ENCODE measurements around the gene NAP1L4. TPM values are rescaled to one million over a fixed set of nuclear protein-coding genes. Genes with fewer than 3 reads are reported as not detected.
A peak's percentile ranks its signal among the peaks of the same experiment; 100 is the strongest.

Gene NAP1L4
- total RNA-seq, 2 experiments from 2014 or later: 287 to 300 TPM

GRCh38 chr11:2919188-2919587 is 72.9 kb downstream of the NAP1L4 start:
- DNase-seq (no peak), ATAC-seq (no peak)
- no peaks in the 10 kb centered on the region for H3K36me3 Mint-ChIP-seq (ENCODE audit: low read depth)
- ChIA-PET CTCF (interaction anchor here (2.4 kb wide), 1 partner anchor 386 kb away, joined by 9 read pairs; no protein-coding TSS in a partner anchor), POLR2A (no interaction called here)
- no peak overlapping the region for H3K4me3 Mint-ChIP-seq
- peaks cover 4% of the 10 kb centered on the region for H3K4me1 Mint-ChIP-seq (ENCODE audit: low read depth)
- no peaks in the 10 kb centered on the region for H3K9me3 Mint-ChIP-seq (ENCODE audit: insufficient read depth)
- no peak overlapping the region for H3K27ac Mint-ChIP-seq
- H3K27me3 Mint-ChIP-seq (ENCODE audit: low read depth): no peaks in the 10 kb centered on the region

GRCh38 chr11:2917842-2918490 is 74.2 kb downstream of the NAP1L4 start:
- Mint-ChIP-seq H3K36me3 (ENCODE audit: low read depth) (no peaks in the 10 kb centered on the region), H3K27me3 (ENCODE audit: low read depth) (no peaks in the 10 kb centered on the region), H3K27ac (no peak overlapping the region), H3K9me3 (ENCODE audit: insufficient read depth) (no peaks in the 10 kb centered on the region), H3K4me1 (ENCODE audit: low read depth) (peaks cover 16% of the 10 kb centered on the region), H3K4me3 (no peak overlapping the region)
- ChIA-PET POLR2A (no interaction called here), CTCF (no interaction called here)
- ATAC-seq (no peak), DNase-seq (no peak)

DNA sequence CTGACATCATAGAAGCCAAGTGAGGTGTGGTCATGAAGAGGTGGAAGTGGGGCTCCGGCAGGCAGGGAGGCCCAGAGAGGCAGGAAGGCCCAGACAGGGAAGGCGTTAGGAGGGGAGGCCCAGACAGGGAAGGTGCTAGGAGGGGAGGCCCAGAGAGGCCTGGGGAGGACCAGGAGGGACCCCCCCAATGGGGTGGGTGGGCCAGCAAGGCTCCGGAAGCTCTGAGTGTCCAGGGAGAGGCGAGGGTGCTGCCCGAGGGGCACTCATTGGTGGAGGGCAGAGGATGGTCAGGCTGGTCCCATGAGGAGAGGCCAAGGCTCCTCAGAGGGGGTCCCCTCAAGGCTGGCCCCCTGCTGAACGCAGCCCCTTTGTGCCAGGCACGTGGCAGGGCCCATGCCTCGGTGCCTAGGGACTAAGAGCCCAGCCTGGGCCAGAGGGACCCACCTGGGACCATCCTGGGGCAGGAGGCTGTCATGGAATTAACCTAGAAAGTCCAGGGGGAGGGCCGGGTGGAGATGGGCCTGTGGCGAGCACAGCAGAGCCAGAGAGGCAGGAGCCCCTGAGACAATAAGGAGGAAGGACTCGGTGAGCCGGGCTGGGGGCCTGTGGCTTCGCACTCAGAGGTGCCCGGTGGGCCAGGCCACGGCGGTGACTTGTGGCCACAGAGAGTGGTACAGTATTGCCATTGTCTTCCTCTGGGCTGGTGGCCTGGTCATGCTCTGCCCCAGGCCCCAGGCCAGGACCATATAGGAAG is 75.1 kb downstream of the NAP1L4 start:
- H3K9me3 Mint-ChIP-seq (ENCODE audit: insufficient read depth): no peaks in the 10 kb centered on the region
- peaks cover 16% of the 10 kb centered on the region for H3K4me1 Mint-ChIP-seq (ENCODE audit: low read depth)
- CTCF ChIA-PET: no interaction called here
- POLR2A ChIA-PET: no interaction called here
- no peaks in the 10 kb centered on the region for H3K36me3 Mint-ChIP-seq (ENCODE audit: low read depth)
- no peaks in the 10 kb centered on the region for H3K27me3 Mint-ChIP-seq (ENCODE audit: low read depth)
- H3K4me3 Mint-ChIP-seq: no peak overlapping the region
- no peak for ATAC-seq
- DNase-seq: no peak
- H3K27ac Mint-ChIP-seq: no peak overlapping the region

- peaks cover 16% of the 10 kb centered on the region for H3K4me1 Mint-ChIP-seq (ENCODE audit: low read depth)
- ChIA-PET CTCF (interaction anchor here (1.0 kb wide), 2 partner anchors 13 to 14 kb away, joined by 3 read pairs; no protein-coding TSS in a partner anchor), POLR2A (interaction anchor here (1.1 kb wide), 1 partner anchor 13 kb away, joined by 7 read pairs; the partner anchor contains the start of gene PHLDA2)
- no peak overlapping the region for H3K4me3 Mint-ChIP-seq
- no peaks in the 10 kb centered on the region for H3K36me3 Mint-ChIP-seq (ENCODE audit: low read depth)
- no peaks in the 10 kb centered on the region for H3K9me3 Mint-ChIP-seq (ENCODE audit: insufficient read depth)
- no peak for ATAC-seq
- no peak for DNase-seq
- no peak overlapping the region for H3K27ac Mint-ChIP-seq
- no peaks in the 10 kb centered on the region for H3K27me3 Mint-ChIP-seq (ENCODE audit: low read depth)
These were observed 75.8 kb downstream of the NAP1L4 start for GRCh38 chr11:2916114-2916891.

DNA sequence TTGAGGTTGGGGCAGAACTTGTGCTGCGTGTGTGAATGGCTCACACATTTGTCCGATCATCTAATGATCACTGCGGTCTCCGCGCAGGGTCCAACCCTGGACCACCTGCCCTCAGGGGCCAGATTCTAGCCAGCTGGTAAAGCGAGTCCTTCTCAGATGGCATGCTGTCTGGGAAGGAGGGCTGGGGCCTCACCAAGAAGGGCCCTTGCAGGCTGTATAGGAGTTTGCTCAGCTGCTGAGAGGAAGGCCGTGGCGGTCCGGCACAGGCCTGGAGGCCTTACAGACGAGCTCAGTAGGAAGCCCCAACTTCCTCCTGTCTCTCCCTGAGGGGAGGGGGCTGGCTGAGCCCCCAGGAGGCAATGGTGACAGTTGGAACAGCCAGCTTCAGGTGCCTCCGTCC is 76.7 kb downstream of the NAP1L4 start:
- no peaks in the 10 kb centered on the region for H3K9me3 Mint-ChIP-seq (ENCODE audit: insufficient read depth)
- no peak overlapping the region for H3K27ac Mint-ChIP-seq
- no peaks in the 10 kb centered on the region for H3K27me3 Mint-ChIP-seq (ENCODE audit: low read depth)
- H3K4me3 Mint-ChIP-seq: no peak overlapping the region
- ChIA-PET POLR2A (interaction anchor here (1.1 kb wide), 1 partner anchor 14 kb away, joined by 7 read pairs; the partner anchor contains the start of gene PHLDA2), CTCF (interaction anchor here (1.0 kb wide), 2 partner anchors 13 to 15 kb away, joined by 3 read pairs; no protein-coding TSS in a partner anchor)
- peaks cover 16% of the 10 kb centered on the region for H3K4me1 Mint-ChIP-seq (ENCODE audit: low read depth)
- ATAC-seq (no peak), DNase-seq (no peak)
- no peaks in the 10 kb centered on the region for H3K36me3 Mint-ChIP-seq (ENCODE audit: low read depth)

- DNase-seq: no peak
- no peaks in the 10 kb centered on the region for H3K9me3 Mint-ChIP-seq (ENCODE audit: insufficient read depth)
- no peak overlapping the region for H3K4me3 Mint-ChIP-seq
- H3K36me3 Mint-ChIP-seq (ENCODE audit: low read depth): no peaks in the 10 kb centered on the region
- H3K27ac Mint-ChIP-seq: no peak overlapping the region
- CTCF ChIA-PET: interaction anchor here (0.8 kb wide), 1 partner anchor 22 kb away, joined by 3 read pairs; no protein-coding TSS in a partner anchor
- no peak for ATAC-seq
- H3K27me3 Mint-ChIP-seq (ENCODE audit: low read depth): no peaks in the 10 kb centered on the region
- POLR2A ChIA-PET: no interaction called here
- peaks cover 16% of the 10 kb centered on the region for H3K4me1 Mint-ChIP-seq (ENCODE audit: low read depth)
These were observed 77.5 kb downstream of the NAP1L4 start for GRCh38 chr11:2914455-2915195.

DNA sequence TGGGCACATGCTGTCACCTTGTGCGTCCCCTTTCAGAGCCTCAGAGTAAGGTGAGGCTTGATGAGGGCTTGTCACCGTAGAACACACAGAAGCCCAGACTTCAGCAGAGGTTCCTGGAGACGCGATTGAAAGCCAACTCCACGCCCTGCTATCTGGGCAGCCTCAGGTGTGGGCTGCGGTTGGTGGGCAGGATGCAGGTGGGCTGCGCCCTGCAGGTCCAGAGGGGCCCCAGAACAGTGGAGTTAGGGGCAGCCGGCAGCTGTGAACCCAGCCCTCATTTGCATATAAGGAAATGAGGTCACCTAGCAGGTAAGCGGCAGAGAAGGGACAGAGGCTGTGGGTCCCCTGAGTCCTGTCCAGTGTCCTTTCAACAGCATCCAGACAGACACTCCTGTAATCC is 78.4 kb downstream of the NAP1L4 start:
- peaks cover 16% of the 10 kb centered on the region for H3K4me1 Mint-ChIP-seq (ENCODE audit: low read depth)
- DNase-seq (no peak), ATAC-seq (peak; percentile 40)
- no peaks in the 10 kb centered on the region for H3K27me3 Mint-ChIP-seq (ENCODE audit: low read depth)
- peak overlapping the region; percentile 20 for H3K27ac Mint-ChIP-seq
- H3K36me3 Mint-ChIP-seq (ENCODE audit: low read depth): no peaks in the 10 kb centered on the region
- ChIA-PET CTCF (interaction anchor here (1.5 kb wide), 1 partner anchor 21 kb away, joined by 7 read pairs; no protein-coding TSS in a partner anchor), POLR2A (no interaction called here)
- H3K4me3 Mint-ChIP-seq: no peak overlapping the region
- no peaks in the 10 kb centered on the region for H3K9me3 Mint-ChIP-seq (ENCODE audit: insufficient read depth)

DNA sequence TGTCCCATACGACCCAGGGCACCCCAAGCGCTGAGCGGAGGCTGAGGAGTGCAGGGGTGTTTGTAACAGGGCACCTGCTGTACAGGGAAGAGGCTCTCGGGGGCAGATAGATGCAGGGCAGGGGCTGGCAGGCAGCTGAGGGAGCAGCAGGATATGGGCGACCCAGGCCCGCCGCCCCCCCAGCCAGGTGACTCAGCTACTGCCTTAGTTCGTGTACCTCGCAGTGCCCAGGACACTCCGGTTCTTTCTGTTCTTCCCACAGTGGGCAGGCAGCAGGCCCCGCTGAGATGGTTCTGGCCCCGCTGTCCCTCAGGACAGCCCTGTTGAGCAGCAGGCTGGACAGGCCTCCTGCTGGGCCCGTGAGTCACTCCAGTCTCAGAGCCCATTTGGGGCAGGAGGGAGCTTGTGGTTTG is 79.1 kb downstream of the NAP1L4 start:
- no peak for ATAC-seq
- POLR2A ChIA-PET: no interaction called here
- H3K9me3 Mint-ChIP-seq (ENCODE audit: insufficient read depth): no peaks in the 10 kb centered on the region
- no peaks in the 10 kb centered on the region for H3K36me3 Mint-ChIP-seq (ENCODE audit: low read depth)
- H3K27ac Mint-ChIP-seq: no peak overlapping the region
- DNase-seq: no peak
- CTCF ChIA-PET: interaction anchor here (1.5 kb wide), 1 partner anchor 20 kb away, joined by 7 read pairs; no protein-coding TSS in a partner anchor
- H3K4me3 Mint-ChIP-seq: no peak overlapping the region
- H3K27me3 Mint-ChIP-seq (ENCODE audit: low read depth): no peaks in the 10 kb centered on the region
- H3K4me1 Mint-ChIP-seq (ENCODE audit: low read depth): peaks cover 16% of the 10 kb centered on the region

GRCh38 chr11:2912498-2912897 is 79.6 kb downstream of the NAP1L4 start:
- no peak for ATAC-seq
- DNase-seq: no peak
- H3K27ac Mint-ChIP-seq: no peak overlapping the region
- no peaks in the 10 kb centered on the region for H3K9me3 Mint-ChIP-seq (ENCODE audit: insufficient read depth)
- no peak overlapping the region for H3K4me3 Mint-ChIP-seq
- no peaks in the 10 kb centered on the region for H3K27me3 Mint-ChIP-seq (ENCODE audit: low read depth)
- POLR2A ChIA-PET: interaction anchor here (0.8 kb wide), 1 partner anchor 80 kb away, joined by 7 read pairs; the partner anchor contains the start of gene NAP1L4
- CTCF ChIA-PET: interaction anchor here (1.5 kb wide), 1 partner anchor 20 kb away, joined by 7 read pairs; no protein-coding TSS in a partner anchor
- H3K36me3 Mint-ChIP-seq (ENCODE audit: low read depth): no peaks in the 10 kb centered on the region
- peaks cover 16% of the 10 kb centered on the region for H3K4me1 Mint-ChIP-seq (ENCODE audit: low read depth)

DNA sequence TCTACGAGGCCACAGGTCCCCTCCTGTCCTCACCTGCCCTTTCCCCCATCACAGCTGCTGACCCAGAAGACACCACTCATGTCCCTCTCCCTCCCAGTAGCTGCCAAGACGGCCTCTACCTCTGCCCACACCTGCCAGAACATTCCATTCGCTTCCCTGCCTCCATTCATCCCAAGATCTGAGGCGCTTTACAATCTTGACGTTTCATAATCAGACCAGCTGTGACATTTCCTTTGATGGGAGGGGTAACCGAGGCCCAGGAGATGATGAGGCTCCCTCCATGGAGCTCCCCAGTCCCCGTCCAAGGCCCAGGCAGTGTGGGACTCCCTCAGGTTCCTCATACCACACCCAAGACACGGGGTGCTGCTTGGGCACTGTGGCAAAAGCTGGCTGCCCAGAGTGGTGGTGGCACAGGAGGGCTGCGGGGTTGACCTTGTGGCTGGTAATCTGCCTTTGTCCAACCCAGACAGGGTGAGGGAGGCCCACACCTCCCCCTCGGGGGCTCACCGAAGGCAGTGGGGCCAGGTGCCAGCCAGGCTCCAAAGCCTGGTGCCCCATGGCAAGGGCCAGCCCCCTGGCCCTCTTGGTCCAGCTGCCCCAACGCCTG is 80.2 kb downstream of the NAP1L4 start:
- Mint-ChIP-seq H3K36me3 (ENCODE audit: low read depth) (no peaks in the 10 kb centered on the region), H3K4me3 (no peak overlapping the region), H3K27ac (no peak overlapping the region)

More for the DNA sequence above, 80.2 kb downstream of the NAP1L4 start:
- POLR2A ChIA-PET: interaction anchor here (0.8 to 1.0 kb wide), 2 partner anchors 9 to 80 kb away, joined by 3 to 7 read pairs; partner anchors contain the start of gene NAP1L4
- Mint-ChIP-seq H3K9me3 (ENCODE audit: insufficient read depth) (no peaks in the 10 kb centered on the region), H3K27me3 (ENCODE audit: low read depth) (no peaks in the 10 kb centered on the region), H3K4me1 (ENCODE audit: low read depth) (peaks cover 16% of the 10 kb centered on the region)
- ATAC-seq (no peak), DNase-seq (no peak)
- CTCF ChIA-PET: interaction anchor here (1.0 kb wide), 1 partner anchor 19 kb away, joined by 4 read pairs; no protein-coding TSS in a partner anchor

All from activated CD8-positive, alpha-beta T cell treated with anti-CD3 and anti-CD28 coated beads, Interleukin-2, amount 10 ng/mL, durations not matched to agents 7 days and 5 days (primary cell).